ENCODE results near the gene WDR5. TPM values are rescaled to one million over a fixed set of nuclear protein-coding genes. Genes with fewer than 3 reads are reported as not detected.

Gene WDR5
- total and polyA plus RNA-seq, 2 of the 13 experiments (the other 11 are each of a cell fraction or from before 2014, with no cell fraction given), result 34.3 TPM

DNA sequence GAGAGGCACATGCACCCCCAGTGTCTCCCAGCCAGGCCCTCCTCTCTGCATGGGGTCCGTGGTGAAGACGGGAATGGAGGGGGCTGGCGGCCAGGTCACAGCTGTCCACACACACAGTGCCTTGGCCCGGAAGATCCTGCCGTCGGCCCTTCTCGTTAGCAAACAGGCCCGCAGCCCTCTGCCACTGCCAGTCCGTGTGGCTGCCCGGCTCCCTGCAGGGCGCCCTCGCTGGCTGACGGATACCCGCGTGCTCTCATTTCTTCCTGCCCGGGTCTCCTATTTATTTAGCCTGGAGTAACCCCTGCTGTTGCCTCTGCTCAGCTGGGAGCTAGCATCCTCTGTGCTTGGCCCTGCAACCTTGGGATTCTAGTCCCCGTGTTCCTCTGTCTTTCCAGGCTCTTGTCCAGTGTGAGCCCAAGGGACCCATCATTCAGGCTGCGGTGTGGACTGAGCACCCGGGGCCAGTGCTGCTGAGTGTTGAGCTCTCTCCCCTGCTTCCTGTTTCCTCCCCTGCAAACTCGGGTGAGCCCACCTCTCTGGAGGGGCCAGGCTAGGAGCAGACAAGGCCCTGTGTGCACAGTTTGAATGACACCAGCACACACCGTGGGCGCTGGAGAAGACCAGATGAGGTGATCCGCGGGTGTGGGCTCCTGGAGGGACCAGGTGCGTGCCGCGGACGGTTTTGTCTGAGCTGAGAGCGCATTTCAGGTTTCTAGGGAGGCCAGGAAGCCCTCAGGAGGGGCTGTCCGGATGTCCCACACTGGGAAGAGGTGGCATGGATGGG is 43.1 kb downstream of the WDR5 start (continued):
- TF ChIP-seq SIX1 (CRISPR knock-in tag; IDR thresholded peaks at IDR 0.05; ENCODE audit: borderline replicate concordance) (no peak), SMAD1 (CRISPR knock-in tag; IDR thresholded peaks at IDR 0.05; ENCODE audit: borderline replicate concordance, low read depth) (no peak), ZNF160 (CRISPR knock-in tag; IDR thresholded peaks at IDR 0.05) (no peak), NFE2 (CRISPR knock-in tag; IDR thresholded peaks at IDR 0.05) (no peak), ZBTB7A (CRISPR knock-in tag; IDR thresholded peaks at IDR 0.05) (0 out of 2 replicates have a peak, but pooled peaks have one; percentile 12), EED (CRISPR knock-in tag; IDR thresholded peaks at IDR 0.05) (no peak), ZNF670 (CRISPR knock-in tag; IDR thresholded peaks at IDR 0.05; ENCODE audit: borderline replicate concordance) (no peak), ZNF563 (CRISPR knock-in tag; IDR thresholded peaks at IDR 0.05) (0 out of 2 replicates have a peak, but pooled peaks have one; percentile 38), FOXA1 (IDR thresholded peaks at IDR 0.05) (no peak), FOXA1 (CRISPR knock-in tag; IDR thresholded peaks at IDR 0.05) (no peak), ZNF543 (CRISPR knock-in tag; IDR thresholded peaks at IDR 0.05) (no peak), SAP130 (CRISPR knock-in tag; IDR thresholded peaks at IDR 0.05; ENCODE audit: low read depth) (peak; percentile 29; the same call in 1 of the 2 replicates), KAT8 (CRISPR knock-in tag; IDR thresholded peaks at IDR 0.05) (no peak)
- TF ChIP-seq, protein P1, sequence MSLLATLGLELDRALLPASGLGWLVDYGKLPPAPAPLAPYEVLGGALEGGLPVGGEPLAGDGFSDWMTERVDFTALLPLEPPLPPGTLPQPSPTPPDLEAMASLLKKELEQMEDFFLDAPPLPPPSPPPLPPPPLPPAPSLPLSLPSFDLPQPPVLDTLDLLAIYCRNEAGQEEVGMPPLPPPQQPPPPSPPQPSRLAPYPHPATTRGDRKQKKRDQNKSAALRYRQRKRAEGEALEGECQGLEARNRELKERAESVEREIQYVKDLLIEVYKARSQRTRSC (CRISPR knock-in tag; IDR thresholded peaks at IDR 0.05; ENCODE audit: low read depth), result no peak
- TF ChIP-seq, protein P2, sequence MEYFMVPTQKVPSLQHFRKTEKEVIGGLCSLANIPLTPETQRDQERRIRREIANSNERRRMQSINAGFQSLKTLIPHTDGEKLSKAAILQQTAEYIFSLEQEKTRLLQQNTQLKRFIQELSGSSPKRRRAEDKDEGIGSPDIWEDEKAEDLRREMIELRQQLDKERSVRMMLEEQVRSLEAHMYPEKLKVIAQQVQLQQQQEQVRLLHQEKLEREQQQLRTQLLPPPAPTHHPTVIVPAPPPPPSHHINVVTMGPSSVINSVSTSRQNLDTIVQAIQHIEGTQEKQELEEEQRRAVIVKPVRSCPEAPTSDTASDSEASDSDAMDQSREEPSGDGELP (IDR thresholded peaks at IDR 0.05; ENCODE audit: borderline replicate concordance, low read depth), result peak; percentile 72; the same call in 1 of the 2 replicates
- TF ChIP-seq, protein P3, sequence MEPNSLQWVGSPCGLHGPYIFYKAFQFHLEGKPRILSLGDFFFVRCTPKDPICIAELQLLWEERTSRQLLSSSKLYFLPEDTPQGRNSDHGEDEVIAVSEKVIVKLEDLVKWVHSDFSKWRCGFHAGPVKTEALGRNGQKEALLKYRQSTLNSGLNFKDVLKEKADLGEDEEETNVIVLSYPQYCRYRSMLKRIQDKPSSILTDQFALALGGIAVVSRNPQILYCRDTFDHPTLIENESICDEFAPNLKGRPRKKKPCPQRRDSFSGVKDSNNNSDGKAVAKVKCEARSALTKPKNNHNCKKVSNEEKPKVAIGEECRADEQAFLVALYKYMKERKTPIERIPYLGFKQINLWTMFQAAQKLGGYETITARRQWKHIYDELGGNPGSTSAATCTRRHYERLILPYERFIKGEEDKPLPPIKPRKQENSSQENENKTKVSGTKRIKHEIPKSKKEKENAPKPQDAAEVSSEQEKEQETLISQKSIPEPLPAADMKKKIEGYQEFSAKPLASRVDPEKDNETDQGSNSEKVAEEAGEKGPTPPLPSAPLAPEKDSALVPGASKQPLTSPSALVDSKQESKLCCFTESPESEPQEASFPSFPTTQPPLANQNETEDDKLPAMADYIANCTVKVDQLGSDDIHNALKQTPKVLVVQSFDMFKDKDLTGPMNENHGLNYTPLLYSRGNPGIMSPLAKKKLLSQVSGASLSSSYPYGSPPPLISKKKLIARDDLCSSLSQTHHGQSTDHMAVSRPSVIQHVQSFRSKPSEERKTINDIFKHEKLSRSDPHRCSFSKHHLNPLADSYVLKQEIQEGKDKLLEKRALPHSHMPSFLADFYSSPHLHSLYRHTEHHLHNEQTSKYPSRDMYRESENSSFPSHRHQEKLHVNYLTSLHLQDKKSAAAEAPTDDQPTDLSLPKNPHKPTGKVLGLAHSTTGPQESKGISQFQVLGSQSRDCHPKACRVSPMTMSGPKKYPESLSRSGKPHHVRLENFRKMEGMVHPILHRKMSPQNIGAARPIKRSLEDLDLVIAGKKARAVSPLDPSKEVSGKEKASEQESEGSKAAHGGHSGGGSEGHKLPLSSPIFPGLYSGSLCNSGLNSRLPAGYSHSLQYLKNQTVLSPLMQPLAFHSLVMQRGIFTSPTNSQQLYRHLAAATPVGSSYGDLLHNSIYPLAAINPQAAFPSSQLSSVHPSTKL (CRISPR knock-in tag; IDR thresholded peaks at IDR 0.05), result 0 out of 2 replicates have a peak, but pooled peaks have one; percentile 8
- TF ChIP-seq, protein P4, sequence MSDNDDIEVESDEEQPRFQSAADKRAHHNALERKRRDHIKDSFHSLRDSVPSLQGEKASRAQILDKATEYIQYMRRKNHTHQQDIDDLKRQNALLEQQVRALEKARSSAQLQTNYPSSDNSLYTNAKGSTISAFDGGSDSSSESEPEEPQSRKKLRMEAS (IDR thresholded peaks at IDR 0.05), result 0 out of 2 replicates have a peak, but pooled peaks have one; percentile 2
- TF ChIP-seq, protein P5, sequence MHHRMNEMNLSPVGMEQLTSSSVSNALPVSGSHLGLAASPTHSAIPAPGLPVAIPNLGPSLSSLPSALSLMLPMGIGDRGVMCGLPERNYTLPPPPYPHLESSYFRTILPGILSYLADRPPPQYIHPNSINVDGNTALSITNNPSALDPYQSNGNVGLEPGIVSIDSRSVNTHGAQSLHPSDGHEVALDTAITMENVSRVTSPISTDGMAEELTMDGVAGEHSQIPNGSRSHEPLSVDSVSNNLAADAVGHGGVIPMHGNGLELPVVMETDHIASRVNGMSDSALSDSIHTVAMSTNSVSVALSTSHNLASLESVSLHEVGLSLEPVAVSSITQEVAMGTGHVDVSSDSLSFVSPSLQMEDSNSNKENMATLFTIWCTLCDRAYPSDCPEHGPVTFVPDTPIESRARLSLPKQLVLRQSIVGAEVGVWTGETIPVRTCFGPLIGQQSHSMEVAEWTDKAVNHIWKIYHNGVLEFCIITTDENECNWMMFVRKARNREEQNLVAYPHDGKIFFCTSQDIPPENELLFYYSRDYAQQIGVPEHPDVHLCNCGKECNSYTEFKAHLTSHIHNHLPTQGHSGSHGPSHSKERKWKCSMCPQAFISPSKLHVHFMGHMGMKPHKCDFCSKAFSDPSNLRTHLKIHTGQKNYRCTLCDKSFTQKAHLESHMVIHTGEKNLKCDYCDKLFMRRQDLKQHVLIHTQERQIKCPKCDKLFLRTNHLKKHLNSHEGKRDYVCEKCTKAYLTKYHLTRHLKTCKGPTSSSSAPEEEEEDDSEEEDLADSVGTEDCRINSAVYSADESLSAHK (CRISPR knock-in tag; IDR thresholded peaks at IDR 0.05; ENCODE audit: borderline replicate concordance), result no peak
- TF ChIP-seq, protein P6, sequence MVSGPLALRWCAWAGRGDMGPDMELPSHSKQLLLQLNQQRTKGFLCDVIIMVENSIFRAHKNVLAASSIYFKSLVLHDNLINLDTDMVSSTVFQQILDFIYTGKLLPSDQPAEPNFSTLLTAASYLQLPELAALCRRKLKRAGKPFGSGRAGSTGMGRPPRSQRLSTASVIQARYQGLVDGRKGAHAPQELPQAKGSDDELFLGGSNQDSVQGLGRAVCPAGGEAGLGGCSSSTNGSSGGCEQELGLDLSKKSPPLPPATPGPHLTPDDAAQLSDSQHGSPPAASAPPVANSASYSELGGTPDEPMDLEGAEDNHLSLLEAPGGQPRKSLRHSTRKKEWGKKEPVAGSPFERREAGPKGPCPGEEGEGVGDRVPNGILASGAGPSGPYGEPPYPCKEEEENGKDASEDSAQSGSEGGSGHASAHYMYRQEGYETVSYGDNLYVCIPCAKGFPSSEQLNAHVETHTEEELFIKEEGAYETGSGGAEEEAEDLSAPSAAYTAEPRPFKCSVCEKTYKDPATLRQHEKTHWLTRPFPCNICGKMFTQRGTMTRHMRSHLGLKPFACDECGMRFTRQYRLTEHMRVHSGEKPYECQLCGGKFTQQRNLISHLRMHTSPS (CRISPR knock-in tag; IDR thresholded peaks at IDR 0.05; ENCODE audit: low read depth), result peak; percentile 83; the same call in 1 of the 2 replicates
